SHP77 (cell line): ENCODE data around the gene MAD1L1.
"Not testable (repeated sequence)": the region's sequence is repeated elsewhere in the genome, so short reads cannot be mapped to it uniquely, and the experiment has no call there.

Experiments used
- DNase-seq, 2 experiments: peaks; one replicate each; lab custom pipeline; 2025; lab: John Stamatoyannopoulos, UW

Gene MAD1L1

DNA sequence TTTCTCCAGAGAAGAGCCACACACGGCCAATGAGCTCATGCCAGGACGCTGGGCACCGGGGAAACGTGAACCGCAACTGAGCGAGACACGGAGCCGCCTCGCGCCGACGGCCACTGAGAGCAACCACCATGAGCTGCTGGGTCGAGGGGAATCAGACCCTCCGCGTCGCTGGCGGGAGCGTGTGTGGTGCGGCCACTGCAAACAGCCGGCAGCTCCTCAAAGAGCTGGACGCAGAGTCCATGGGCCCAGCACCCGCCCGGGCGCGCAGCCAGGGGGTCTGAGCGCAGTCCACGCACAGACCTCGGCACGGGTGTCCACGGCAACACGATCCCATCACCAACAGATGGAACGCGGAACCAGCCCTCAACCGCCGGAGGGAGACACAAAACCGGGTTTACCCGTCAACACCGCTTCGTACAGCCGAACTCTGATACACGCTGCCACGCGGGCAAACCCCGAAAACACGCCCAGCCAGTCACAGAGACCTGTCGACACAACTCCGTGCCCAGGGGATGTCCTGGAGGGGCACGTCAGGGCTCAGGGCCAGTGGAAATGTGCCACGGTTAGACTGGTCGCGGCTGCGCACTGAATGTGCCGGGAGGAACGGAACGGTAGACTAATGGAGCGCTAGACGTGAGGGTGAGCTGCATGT is 415.6 kb downstream of the MAD1L1 start:
- DNase-seq = no peak

DNA sequence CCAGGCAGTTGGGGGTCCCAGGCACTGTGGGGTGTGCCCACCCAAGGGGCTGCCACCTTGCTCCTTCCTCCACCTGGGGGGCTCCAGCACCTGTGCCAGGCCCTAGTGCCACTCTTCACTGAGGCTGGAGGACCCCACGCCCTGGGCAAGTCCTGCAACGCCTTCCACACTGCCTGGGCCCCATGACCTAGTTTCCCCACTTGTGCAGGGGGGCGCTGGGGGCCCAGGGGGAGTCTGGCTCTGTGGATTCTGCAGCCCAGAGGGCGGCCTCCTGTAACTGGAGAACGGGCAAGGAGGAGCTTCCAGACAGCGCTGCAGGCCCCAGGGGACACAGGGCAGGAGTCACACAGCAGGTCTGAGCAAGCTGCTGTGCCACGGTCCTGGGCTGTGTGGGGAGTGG is 416.3 kb downstream of the MAD1L1 start:
- DNase-seq = not testable (repeated sequence)

DNA sequence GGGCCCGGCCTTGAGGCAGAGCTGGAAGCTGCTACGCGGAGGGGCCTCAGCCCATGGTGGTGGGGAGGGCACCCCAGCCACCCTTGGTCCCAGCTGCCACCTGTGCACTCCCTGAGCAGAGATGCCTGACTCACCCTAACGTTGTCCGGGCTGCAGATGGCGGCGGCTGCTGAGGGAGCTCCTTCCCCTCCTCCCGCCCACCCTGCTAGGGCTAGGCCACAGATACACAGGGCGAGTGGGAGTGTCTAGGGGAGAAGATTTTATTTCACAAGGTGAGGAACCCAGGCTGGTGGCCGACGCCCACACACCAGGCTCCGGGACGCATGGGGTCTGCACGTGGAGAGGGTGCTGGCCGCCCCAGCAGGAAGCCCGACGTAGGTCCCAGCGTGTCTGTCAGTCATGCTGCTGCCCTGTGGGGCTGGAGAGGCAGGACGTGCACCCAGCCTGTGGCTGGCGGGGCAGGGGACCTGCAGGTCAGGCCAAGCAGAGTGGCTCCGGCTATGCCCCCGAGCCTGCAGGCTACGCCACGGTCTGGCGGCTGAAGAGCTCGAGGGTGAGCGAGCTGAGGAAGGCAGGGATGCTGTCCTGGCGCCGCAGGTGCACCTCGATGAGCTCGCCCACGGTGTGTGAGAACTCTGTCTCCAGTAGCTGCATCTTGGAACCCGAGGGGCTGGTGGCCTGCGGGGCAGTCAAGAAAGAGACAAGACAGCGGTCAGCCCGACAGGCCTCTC is 417.0 kb downstream of the MAD1L1 start:
- DNase-seq = peak; percentile 47 to 66

DNA sequence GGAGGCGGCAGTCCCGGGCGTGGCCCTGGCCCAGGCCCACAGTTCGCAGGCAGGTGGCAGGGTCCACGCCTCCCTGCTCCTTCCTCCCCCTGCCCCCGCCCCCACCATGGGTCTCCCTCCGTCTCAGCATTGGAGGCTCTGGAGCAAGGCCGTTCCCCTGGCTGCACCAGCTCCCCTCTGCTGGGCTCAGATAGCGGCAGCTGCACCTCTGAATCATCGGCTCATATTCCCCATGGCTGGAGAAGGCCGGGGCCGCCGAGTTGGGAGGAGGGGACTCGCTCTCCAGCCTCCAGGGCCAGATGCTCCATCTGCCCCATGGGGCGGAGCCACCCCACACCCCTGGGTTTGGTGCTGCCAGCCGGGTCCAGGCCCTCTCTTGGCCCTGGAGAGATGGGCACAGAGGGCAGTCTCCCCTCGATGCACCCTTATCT is 417.7 kb downstream of the MAD1L1 start:
- DNase-seq = peak; percentile 89 to 90

DNA sequence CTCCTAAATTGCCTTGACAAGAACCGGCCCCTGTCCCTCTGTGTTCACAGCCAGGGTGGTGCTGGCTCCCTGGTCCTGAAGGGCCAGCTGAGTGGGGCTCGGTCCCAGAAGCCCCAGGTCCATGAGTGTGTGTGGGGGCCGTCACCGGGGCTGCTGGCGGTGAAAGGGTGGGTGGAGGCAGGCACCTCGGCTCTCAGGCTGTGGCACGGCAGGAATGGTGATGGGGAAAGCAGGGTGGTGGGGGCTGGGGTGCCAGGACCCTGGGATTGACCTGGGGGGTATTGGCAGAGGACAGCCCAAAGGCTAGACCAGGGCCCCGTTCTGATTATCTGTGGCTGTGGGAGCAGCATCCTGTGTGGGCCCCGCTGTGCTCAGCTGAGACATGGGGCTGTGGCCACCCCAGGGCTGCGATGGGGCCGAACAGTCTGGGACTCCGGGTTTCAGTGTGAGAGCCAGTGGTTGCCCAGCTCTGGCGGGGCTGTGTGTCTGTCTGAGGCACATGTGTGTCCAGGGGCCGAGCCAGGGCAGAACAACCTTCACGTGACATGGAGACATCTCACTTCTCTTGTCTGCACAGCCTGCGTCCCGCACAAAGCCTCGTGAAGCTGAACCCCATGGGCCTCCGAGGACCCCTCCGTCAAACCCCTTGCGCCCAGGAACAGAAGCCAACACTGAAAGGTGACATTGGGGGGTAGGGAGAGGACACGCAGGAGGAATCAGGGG is 418.5 kb downstream of the MAD1L1 start:
- no peak for DNase-seq

DNA sequence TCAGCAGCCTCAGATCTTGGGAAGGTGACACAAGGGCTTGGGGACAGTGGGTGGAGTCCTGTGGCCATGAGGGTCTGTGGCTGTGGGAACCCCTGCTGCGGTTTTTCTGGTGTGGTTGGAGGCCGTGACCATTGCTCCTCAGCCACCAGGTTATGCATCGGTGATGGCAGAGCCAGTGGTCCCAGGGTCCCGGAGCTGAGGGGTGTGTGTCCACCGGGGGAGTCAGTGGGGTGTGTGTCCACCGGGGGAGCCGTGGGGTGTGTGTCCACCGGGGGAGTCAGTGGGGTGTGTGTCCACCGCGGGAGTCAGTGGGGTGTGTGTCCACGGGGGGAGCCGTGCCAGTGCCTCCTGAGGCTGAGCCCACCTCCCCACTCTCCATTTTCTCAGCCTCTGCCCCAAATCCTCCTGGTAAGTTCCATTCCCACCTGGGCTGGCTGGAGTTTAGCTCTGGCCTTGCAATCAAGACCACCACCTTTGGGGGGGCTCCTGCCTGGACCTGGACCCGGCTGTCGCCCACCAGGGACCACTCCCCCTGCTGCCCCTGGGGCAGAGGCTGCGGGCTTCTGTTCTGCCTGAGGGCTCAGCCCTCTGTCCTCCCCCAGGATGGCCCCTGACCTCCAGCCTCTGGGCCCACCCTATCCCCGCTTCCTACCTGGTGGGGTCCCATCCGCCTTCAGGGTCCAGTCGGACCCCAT is 419.2 kb downstream of the MAD1L1 start:
- DNase-seq = no peak

- DNase-seq = peak; percentile 47 to 67
These were observed 420.0 kb downstream of the MAD1L1 start for GRCh38 chr7:1812509-1813393.

- peak in 1 of 2 experiments; percentile 21 for DNase-seq
These were observed 420.8 kb downstream of the MAD1L1 start for GRCh38 chr7:1811850-1812508.

DNA sequence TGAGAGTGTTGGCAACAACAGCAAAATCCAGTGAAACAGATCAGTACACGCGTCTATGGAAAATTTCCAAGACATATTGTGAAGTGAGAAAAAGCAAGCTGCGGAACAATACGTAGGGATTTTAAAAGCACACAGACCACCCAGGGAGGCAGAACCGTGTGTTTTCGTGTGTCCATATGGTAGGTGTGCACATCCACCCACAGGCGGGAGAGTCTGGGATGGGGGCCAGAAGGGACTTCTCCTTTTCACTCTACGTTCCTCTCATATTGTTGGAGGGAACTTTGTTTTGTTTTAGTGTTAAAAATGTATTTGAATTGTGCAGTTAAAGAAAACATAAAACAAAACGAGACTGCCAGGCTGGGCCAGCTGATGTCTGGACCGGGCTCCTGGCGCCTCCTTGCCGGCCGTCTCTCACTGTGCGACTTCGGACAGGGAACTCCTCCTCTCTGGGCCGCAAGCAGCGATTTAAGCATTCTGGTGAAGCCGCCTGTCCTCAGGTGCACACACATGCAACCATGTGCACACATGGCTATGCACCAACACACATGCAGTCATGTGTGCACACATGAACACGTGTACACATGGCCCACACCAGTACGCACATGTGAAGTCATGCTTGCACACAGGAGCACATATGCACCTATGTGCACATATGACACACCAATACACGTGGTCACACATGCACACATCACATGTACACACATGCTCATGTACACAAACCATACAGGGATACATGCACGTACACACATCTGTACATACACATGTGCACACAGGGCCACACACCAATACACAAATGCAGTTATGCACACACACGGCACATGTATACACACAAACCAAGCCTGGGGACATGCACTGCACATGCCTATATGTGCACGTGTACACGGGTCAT is 421.5 kb downstream of the MAD1L1 start:
- no peak for DNase-seq

- no peak for DNase-seq
These were observed 422.2 kb downstream of the MAD1L1 start for GRCh38 chr7:1810521-1810920.

GRCh38 chr7:1809601-1810258 is 423.0 kb downstream of the MAD1L1 start:
- no peak for DNase-seq

GRCh38 chr7:1809070-1809469 is 423.7 kb downstream of the MAD1L1 start:
- no peak for DNase-seq

DNA sequence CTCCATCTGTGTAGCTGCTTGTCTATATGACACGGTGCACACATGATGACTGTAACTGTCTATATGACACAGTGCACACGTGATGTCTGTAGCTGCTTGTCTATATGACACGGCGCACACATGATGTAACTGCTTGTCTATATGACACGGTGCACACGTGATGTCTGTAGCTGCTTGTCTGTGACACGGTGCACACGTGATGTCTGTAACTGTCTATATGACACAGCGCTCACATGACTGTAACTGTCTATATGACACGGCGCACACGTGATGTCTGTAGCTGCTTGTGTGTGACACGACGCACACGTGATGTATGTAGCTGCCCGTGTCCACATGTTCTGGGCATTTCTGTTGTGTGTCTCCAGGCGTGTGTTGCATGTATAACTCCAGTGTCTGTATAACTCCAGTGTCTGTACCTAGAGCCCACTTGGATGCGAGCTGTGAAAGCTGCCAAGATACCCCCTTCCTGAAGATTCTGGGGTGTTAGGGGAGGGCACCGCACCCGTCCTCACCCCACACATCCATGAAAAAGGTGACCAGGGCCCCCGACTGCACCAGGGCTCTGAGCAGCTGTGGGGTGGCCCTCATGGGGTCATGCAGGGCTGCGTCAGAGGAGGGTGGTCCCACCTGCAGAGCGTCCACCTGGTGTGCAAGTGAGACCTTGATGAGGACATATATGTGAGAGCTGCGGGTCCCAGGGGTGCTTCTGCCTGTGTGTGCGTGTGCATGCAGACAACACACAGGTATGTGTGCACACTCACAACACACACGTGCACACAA is 424.7 kb downstream of the MAD1L1 start:
- DNase-seq = no peak

DNA sequence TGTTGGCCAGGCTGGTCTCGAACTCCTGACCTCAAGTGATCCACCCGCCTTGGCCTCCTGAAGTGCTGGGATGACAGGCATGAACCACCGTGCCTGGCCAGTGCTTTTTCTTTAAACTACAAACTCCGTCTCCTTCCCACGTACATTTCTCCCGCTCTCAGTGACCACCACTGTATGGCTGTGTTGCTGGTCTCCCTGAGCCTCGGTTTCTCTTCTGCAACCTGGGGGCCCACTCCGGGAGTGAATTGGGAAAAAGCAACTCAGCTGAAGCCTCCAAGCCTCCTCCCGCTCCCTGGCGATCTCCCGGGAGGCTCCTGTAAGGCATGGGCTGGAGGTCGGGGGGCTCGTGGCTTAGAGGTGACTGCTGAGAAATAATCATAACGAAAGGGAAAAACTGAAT is 426.4 kb downstream of the MAD1L1 start:
- no peak for DNase-seq

- DNase-seq = no peak
These were observed 428.4 kb downstream of the MAD1L1 start for GRCh38 chr7:1804310-1804709.

DNA sequence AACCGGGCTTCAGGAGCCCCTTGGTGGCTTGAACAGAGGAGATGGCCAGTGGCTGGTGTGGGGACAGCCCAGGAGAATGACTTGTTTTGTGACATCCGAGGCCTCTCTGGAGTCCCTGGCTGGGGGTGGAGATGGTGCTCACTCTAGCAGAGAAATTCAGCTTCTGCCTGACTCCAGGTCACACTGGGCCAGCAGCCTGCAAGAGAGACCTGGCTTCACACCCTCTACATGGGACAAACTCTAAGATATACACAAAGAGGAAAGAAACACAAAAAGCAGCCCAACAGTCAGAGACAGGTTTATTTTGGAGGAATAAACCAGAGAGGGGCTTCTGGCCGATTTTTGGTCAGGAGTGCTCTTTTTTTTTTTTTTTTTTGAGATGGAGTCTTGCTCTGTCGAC is 429.8 kb downstream of the MAD1L1 start:
- no peak for DNase-seq

GRCh38 chr7:1800902-1801301 is 431.8 kb downstream of the MAD1L1 start:
- DNase-seq = no peak

DNA sequence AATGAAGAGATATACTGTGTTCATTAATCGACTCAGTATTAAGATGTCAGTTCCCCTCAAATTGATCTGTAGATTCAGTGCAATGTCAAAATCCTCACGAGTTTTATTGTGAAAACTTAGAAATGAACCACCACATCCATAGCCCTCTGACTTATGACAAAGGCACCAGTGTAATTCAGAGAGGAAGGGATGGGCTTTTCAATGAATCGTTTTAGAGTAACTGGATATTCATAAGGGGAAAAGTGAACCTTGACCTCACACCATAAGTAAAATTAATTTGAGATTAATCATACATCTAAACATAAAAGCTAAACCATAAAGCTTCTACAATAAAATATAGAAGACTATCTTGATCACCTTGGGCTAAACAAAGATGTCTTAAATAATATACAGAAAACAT is 434.6 kb downstream of the MAD1L1 start:
- no peak for DNase-seq
